HG02973 (cell line): ENCODE results near the gene DOCK1.

ENCODE experiments used
- ATAC-seq: cut with Tn5 transposase; IDR thresholded peaks from one replicate; pipeline ENCODE4 v1.9.1; 2021; ENCODE audit warnings: moderate library complexity; ENCODE audit not compliant: unreplicated experiment

DOCK1 gene

DNA sequence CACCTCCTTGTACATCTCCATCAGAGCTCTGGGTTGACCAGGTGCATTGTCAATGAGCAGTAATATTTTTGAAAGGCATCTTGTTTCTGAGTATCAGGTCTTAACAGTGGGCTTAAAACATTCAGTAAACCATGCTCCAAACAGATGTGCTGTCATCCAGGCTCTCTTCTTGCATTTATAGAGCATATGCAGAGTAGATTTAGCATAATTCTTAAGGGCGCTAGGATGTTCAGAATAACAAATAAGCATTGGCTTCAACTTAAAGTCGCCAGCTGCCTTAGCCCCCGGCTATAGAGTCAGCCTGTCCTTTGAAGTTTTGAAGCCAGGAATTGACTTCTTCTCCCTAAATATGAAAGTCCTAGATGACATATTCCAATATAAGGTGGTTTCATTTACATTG lies 421.7 kb downstream of the DOCK1 start:
- ATAC-seq, result no peak

DNA sequence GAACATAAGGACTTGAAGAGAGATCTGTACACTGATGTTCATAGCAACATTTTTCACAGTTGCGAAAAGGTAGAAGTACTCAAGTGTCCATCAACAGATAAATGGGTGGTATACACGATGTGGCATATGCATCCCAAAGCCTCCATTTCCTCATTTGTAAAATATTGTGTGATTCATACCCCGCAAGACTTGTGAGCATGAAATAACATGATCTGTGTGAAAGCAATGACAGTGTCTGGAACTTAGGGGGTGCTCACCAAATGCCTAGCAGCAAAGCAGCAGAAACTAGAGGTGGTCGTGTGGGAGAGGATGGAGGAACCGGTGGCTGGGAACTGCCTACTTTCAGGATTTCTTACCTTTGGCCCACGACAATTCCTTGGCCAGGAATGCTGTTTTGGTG lies 426.5 kb downstream of the DOCK1 start:
- no peak for ATAC-seq

DNA sequence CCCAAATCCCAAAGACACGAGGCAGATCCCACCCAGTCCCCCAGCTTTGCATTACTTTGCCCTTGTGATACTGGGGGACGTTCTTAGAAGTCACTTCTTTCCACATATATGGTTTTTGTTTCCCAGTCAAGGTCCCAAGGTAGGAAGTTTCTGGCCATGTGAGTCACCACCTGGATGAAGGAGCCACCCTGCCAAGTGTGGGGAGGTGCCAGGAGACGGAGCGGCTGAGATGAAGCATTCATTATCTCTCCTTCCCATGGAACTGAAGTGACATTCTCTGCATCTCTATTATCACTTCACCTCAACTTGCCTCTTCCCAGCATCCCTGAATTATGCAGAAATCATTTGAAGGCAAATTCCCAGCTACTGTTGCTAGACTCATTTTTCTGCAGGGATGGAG lies 427.4 kb downstream of the DOCK1 start:
- ATAC-seq, result no peak

DNA sequence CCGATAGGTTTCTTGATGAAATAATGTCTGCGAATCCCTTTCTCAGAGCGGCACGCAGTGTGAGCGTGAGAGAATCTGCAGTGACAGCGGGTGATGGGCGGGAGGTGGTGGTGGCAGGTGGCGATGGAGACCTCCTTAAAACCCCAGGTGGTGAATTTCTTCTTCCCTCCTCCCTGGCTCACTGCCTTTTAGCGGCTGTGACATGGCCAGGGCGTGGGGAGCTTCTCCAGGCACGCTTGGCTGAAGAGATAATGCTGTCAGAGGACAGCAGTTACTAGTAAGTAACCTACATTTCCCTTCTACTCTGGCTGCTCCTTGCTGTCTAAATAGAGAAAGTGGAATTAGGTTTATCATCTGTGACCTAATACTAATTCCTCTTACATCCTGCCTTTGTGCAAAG lies 432.6 kb downstream of the DOCK1 start:
- ATAC-seq, result no peak

DNA sequence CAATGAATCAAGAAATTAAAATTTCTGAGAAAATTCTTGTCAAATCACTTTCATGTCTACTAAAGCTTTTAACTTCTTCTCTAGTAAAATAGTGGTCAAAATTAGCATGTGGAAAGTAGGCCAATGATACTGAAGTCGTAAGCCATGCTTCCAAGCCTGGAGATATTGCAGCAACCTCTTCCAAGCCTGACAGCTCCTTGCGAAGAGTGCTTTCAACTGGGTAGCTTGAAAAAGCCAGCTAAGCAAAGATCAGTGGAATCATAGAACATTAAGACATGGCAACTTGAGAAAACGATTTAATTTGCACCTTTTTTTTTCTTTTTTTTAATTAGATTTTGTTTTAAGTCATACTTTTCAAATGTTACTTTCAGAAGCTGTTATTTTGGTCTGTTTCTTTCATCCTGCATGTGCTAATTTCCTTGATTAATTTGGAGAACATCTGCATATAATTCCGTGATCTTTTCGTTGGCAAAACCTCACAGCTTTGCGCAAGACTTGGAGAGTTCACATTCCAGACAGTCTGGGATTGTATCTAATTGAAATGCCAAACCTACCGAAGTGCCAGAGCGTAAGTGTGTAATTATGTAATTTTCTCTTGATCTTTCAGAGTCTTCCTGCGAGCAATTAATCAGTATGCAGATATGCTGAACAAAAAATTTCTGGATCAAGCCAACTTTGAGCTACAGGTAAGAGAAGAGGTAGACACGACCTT lies 433.3 kb downstream of the DOCK1 start:
- no peak for ATAC-seq

DNA sequence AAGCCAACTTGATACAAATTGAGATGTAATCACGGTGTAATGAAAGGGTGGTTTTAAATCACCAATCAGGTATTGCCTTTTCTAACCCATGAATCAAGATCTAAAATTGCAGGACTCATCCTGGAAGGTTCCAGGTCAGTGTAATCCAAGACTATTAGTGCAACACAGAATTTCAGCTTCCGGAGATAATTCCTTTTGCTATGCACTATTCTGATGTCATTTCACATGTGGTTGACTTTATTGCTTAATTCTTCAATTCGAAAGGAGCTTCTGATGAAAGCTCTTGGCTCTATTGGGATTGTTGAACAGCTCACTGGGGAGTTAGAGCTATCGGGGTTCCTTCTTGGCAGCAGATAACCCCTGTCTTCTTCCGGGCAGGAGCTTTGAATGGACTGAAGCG lies 438.6 kb downstream of the DOCK1 start:
- no peak for ATAC-seq

DNA sequence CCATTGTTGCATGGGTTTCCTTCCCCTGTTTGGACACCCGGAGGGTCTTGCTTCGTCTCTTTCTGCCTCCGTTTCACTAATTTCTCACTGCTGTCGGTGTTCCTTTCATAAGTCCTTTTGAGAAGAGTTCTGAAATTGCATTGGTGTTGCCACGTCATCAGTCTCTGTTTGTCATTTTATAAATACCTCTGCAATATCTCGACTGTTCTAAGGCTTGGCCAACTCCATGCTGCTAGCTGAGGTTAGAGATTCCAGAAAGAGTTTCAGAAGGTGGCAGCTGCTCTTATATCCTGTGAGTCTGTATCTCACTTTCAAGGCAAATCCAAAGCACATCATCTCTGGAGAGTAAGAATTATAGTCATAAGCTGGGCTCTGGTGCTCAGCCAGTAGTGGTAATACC lies 439.1 kb downstream of the DOCK1 start:
- ATAC-seq, result no peak

DNA sequence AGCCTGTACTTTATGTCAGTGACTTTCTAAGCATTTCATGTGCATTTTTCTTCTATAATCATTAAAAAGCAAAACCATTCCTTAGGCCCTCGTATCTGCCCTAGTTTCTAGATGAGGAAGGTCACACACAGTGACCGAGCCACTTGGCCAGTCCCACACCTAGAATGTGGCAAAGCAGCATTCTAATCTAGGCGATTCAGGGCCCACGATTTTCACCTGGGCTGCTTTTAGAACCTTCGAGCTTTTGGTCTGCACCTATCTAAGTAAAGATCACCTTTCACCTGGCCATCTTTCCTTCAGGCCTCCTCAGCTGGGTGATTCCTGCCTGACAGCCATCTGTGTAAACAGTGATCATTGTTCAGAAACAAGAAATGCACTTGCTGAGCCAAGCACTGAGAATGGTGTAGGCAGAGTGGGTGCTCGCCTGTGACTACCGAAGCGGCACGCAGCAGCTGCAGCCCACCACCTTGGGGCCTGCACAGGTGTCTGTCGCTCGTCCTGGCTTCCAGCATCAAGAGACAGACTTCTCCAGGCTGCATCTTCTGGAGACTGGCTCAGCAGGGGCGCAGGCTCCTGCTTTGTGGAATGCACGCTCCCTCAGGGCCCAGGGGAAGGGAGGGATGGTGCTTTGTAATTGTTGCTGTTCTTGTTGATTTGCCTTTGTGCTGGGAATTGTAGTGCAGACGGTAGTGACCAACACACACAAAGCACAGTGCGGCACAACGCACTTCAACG lies 440.2 kb downstream of the DOCK1 start:
- ATAC-seq, result no peak

DNA sequence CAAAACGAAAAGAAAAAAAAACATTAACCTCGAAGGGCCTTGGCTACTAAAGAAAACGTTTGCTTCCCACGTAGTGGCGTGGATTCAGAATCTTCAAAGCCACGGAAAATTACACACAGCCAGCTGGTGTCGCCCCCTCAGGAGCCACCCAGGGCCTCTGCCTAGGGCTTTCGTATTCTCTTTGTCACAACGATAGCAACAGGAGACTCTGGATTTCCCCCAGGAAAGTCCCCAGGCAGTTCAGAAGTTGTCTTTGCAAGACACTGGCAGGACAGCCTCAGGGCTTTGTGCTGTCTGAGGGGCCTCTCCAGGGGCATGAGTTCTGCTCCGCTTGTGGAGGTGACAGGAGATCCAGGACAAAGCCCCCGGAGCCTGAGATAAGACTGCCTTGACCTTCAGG lies 441.4 kb downstream of the DOCK1 start:
- ATAC-seq, result no peak

DNA sequence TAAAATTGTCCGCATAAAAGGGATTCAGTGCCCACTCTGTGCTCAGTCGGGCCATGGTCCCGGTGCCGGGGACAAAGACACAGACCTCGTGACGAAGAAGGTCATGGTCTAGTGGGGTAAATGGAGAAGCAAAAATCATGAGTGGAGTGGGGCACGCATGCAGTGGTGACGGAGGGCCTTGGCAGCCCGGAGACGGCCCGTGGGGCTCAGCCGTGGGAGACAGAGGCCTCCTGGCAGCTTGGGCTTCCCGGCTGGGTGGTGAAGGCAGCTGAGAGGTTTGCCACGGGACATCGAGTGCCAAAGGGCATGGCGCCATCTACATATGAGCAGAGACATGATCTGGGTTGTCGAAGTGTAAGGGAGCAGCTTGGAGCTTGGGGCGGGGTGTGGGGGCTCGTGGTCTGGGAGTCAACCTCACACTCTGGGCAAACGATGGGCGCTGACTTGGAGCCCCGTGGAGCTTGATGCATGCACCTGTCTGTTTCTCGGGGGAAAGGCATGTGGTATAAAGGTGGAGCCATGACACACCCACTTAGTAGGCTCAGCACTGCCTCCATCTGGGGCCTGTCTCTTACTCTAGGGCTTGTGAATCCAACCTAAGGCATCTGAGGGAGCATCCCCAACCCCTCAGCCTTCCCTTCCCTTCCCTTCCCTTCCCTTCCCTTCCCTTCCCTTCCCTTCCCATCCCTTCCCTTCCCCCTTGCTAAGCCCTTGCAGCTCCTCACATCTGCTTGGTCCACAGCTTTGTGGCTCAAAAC lies 442.2 kb downstream of the DOCK1 start:
- ATAC-seq, result no peak

DNA sequence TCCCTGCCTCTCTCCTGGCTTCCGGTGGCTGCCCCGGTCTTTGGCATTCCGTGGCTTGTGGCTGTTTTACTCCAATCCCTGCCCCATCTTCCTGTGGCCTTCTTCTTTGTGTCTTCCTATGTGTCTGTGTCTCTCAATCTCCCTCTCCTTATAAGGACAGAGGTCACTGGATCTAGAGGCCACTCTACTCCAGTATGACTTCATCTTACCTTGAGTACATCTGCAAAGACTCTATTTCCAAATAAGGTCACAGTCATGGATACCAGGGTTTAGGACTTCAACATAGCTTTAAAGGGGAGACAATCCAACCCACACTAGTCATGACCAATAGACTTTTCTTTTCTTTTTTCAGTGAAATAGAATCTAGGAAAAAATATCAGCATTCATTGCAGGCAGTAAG lies 444.5 kb downstream of the DOCK1 start:
- no peak for ATAC-seq

DNA sequence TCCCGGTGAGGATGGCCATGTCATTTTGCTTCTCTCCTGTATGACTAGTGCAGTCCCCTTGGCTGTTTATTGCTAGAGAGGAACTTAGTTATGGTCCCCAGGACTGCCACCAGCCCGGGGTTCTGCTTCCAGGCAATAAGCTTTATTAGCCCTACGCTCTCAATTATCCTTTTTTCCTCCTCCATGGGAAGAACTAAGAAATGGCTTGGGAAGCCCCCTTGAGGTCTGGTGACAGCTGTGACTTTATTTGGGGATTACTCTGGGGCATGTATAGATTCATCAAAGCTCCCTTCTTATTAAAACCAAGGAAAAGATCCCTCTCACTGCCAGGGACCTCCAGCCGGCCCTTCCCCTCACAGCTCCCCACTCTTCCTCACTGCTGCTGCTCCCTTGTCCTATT lies 446.3 kb downstream of the DOCK1 start:
- no peak for ATAC-seq

DNA sequence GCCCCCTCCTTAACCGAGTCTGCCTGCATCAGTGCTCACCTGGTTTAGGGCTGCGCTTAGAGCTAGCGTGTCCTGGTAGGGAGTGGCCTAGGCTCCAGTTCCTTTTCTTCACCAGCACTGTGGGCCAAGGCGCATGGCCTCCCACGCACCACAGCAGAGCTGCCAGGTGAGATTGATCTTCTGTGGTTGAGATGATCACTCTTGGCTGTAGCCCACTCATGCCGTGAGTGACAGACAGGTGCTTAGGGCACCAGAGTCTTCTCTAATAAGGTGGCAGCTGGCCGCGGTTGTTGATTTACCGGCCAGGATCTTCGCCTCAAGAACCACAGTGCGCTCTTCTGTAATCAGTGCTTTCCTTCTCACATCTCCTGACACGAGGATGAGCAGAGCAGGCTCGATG lies 448.3 kb downstream of the DOCK1 start:
- ATAC-seq, result no peak

DNA sequence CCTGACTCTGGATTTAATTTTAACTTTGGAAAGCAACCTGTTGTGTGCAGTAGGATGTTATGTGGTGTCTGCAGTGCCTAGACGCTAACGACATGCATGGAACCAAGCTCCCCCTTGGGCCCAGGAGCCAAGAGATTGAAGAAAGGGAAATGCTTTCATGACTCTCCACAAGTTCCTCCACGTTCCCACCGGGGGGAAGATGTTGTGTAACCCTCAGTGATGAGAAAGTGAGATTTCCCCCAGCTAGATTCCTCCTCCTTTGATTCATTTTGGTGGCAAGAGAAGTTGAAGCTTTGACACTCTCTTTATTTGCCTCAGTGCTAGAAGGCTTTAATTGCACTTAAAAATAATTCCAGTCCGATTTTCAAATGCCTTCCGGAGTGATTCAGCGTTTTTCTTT lies 449.0 kb downstream of the DOCK1 start:
- ATAC-seq, result no peak

DNA sequence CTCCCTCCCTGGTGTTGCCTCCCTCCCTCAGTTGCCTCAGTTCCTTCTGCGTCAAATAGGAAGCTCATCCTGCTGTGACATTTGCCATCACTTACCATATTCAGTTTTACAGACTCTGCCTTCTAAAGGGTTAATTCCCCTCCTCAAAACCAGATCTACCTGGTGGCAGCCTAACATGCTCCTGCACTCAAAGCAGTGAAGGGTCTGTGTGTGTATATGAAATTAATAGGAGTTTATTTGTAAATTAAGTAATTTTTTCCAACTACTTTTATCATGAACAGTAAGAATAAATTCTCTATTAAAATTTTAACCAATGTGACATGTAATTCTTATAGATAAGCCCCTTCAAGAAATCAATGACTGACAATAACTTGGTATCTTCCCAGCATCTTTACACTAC lies 449.8 kb downstream of the DOCK1 start:
- ATAC-seq, result no peak

DNA sequence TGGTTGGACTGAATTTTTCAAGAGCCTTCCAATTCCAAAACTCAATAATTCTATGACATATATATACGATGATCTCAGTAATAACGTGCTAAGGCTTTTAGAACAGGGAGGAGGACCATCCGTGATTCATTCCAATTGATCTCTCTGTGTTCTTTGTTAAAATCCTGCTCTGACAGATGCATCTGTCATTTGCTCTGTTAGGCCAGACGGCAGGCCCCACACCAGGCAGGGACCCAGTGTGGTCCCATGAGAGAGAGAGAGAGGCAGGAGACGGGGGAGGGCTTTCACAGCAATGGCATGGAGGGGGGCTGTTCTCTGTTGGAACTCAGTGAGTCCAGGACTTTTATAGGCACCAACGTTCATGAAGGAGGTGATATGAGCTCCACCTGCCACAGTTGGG lies 451.1 kb downstream of the DOCK1 start:
- no peak for ATAC-seq

DNA sequence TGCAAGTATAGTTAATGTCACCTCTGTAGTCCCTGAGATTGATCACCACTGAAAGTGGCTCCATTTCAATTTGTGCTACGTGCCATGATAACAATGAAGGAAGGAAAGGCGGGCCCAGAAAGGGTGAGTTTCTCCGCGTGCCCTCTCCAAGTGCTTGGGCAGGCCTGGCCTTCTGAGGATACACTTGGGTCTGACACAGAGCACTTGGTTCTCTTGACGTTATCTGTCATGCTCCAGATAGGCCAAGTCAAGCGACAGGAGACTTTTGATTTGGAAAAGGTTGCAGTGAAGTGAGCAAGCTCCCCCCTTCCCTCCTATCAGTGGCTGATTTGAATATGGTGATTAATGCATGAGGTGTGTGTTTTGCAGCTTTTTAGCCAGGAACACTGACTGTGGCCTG lies 452.0 kb downstream of the DOCK1 start:
- no peak for ATAC-seq

DNA sequence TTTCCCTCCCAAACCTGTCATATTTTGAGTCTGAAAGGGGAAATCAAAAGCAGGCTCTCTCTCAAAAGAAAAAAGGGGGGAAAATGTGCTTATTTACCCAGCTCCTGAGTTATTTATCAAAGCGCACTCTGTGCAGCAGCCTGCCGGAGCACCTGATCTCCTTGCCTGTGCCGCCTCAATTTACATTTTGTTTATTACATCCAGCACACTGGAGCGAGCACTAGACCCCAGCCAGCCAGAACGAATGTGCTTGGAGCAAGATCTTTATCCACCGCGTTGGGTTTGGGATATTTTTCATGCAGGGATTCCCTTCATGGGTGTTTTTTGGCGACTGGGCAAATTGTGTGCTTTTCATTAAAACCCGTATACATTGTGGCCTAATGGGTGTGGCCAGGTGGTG lies 453.1 kb downstream of the DOCK1 start:
- no peak for ATAC-seq

DNA sequence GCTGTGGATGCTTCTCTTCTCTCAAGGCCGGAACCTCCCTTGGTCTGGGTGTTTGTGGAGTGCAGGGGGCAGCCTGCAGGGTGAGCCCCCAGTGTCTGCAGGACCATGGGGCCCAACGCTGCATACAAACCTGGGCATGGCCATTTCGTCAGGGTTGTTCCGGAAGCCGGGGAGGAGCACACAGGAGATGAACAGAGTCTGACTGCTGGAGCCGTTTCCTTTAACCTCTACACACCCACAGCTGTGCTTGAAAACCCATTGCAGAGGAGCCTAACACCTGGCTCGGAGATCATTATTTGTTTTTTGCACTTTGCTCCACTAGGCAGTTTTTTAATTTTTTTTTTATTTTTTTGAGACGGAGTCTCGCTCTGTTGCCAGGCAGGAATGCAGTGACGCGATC lies 458.8 kb downstream of the DOCK1 start:
- no peak for ATAC-seq

DNA sequence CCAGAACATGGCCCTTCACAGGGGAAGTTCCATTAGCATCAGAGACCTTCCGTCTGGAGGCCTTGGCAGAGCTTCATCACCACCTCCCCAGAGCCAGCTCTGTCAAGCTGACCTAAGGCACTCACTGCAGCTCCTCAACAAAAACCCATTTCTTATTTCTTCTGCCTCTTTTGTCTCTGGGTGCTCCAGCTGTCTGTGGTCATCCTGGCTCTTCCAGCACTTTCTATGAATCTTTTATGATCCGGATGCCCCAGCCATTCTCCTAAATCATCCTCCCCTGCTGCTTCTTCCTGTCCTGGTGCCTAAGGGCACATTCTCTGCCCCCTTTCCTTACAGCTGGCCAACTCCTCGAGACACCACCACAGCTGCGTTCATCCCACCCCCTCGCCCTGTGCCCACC lies 462.9 kb downstream of the DOCK1 start:
- ATAC-seq, result no peak

DNA sequence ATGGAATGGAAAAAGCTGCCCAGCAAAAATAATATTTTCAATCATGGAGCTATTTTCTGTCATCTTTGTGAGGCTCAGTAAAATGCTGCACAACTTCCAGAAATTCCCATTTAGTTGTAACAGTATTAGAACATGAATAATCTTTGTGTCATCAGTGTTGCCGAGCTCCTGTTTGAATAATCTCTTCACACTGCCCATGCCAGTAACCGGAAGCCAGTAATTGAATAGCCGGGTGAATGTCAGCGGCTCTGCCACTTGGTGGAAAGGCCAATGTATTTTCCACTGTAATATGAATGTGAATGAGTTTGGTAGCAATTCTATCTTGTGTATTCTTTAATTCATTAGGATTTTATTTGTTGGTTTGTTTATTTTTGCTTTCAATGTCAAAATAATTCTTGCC lies 463.7 kb downstream of the DOCK1 start:
- no peak for ATAC-seq

DNA sequence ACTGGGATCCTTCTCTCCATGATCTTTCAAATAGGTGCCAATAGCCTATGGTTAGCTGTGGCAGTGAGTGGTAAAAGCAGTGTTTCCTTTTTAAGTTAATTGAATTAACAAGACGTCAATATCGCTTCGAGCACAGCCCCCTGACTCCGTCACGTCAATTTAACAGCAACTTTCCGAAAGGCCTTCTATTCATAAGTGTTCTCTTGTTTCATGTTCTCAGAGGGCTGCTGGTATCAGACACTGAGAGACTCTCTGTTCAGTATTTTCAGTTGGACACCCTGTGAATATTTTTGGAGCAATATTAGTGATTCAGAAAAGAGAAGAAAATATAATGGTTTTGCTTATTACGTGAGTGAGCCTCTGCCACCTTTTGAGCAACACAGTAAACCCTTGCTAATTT lies 465.4 kb downstream of the DOCK1 start:
- no peak for ATAC-seq
